GM23248 (cell line): ENCODE results near the gene MYCBP2. TPM values are rescaled to one million over a fixed set of nuclear protein-coding genes. Genes with fewer than 3 reads are reported as not detected.

Experiments
- DNase-seq: peaks from one replicate; pipeline ENCODE4 v3.0.0-alpha.2; 2015
- H2AFZ ChIP-seq: fragments of 200-600 bp; sonication (generic); 2 replicates; pipeline ENCODE4 v1.6.1; 2016; ENCODE audit warnings: antibody characterized with exemption
- H3F3A ChIP-seq: fragments of 200-600 bp; sonication (generic); 2 replicates; pipeline ENCODE4 v1.6.1; 2016; ENCODE audit warnings: mild to moderate bottlenecking, antibody characterized with exemption, mixed run types; ENCODE audit not compliant: insufficient read depth
- H3K27ac ChIP-seq: fragments of 200-600 bp; sonication (generic); 2 replicates; pipeline ENCODE4 v1.5.1; 2016; ENCODE audit warnings: mild to moderate bottlenecking
- H3K27me3 ChIP-seq: fragments of 200-600 bp; sonication (generic); replicated peaks from 2 replicates; pipeline ENCODE4 v1.6.1; 2016; ENCODE audit warnings: mild to moderate bottlenecking; ENCODE audit not compliant: insufficient read depth
- H3K36me3 ChIP-seq: fragments of 200-600 bp; sonication (generic); 2 replicates; pipeline ENCODE4 v1.6.1; 2016; ENCODE audit warnings: low read depth, mild to moderate bottlenecking
- H3K4me1 ChIP-seq: fragments of 200-600 bp; sonication (generic); 2 replicates; pipeline ENCODE4 v1.6.1; 2016; ENCODE audit warnings: mild to moderate bottlenecking; ENCODE audit not compliant: insufficient read depth
- H3K4me2 ChIP-seq: fragments of 200-600 bp; sonication (generic); one replicate; pipeline ENCODE4 v1.6.1; 2016; ENCODE audit warnings: mild to moderate bottlenecking; ENCODE audit not compliant: unreplicated experiment
- H3K4me3 ChIP-seq: fragments of 200-600 bp; sonication (generic); 2 replicates; pipeline ENCODE4 v1.5.1; 2016; ENCODE audit warnings: mild to moderate bottlenecking
- H3K79me2 ChIP-seq: fragments of 200-600 bp; sonication (generic); 2 replicates; pipeline ENCODE4 v1.6.1; 2016; ENCODE audit warnings: mild to moderate bottlenecking; ENCODE audit not compliant: insufficient read depth
- H3K9ac ChIP-seq: fragments of 200-600 bp; sonication (generic); 2 replicates; pipeline ENCODE4 v1.6.1; 2016; ENCODE audit warnings: mild to moderate bottlenecking
- H3K9me2 ChIP-seq: fragments of 200-600 bp; sonication (generic); 2 replicates; pipeline ENCODE4 v1.6.1; 2016; ENCODE audit warnings: mixed run types, mild to moderate bottlenecking, moderate library complexity; ENCODE audit not compliant: insufficient read depth
- H3K9me3 ChIP-seq: fragments of 200-600 bp; sonication (generic); one replicate; pipeline ENCODE4 v1.6.1; 2017; ENCODE audit warnings: low read depth
- H4K20me1 ChIP-seq: fragments of 200-600 bp; sonication (generic); 2 replicates; pipeline ENCODE4 v1.6.0; 2016; ENCODE audit not compliant: insufficient read depth
- EZH2 ChIP-seq: fragments of 200-600 bp; sonication (generic); IDR thresholded peaks from 2 replicates; pipeline ENCODE4 v1.6.1; 2018; ENCODE audit warnings: antibody characterized with exemption, mild to moderate bottlenecking; ENCODE audit not compliant: insufficient read depth, poor library complexity, severe bottlenecking
- EZH2phosphoT487 ChIP-seq: fragments of 200-600 bp; sonication (generic); IDR thresholded peaks from 2 replicates; pipeline ENCODE4 v1.6.1; 2018; ENCODE audit warnings: antibody characterized with exemption, moderate library complexity, mild to moderate bottlenecking, low read depth; ENCODE audit not compliant: insufficient read depth
- WGBS, 2 experiments: methylation state at CpG; one replicate each; pipeline ENCODE4 v1.1.6; 2015 to 2017; ENCODE audit warnings: low lambda C conversion rate in 2 of 2, low coverage in 1 of 2; ENCODE audit errors: missing lambda C conversion rate in 2 of 2; 5-methylcytosine and 5-hydroxymethylcytosine counted together
- in situ Hi-C: fragments of 300-500 bp; cut with MboI; formaldehyde crosslinking; loops from 2 replicates; pipeline ENCODE4 v1.15.0; 2020
- polyA plus RNA-seq: library from polyadenylated mRNA; unstranded; fragments of >200 nt; fragmentation: Nextera tagmentation; extraction: Ambion mirVana; gene quantifications from 2 replicates; pipeline ENCODE4 v1.2.1, GENCODE V29; 2016
- total RNA-seq: library from RNA; depleted of rRNA; stranded (reverse); fragments of >200 nt; shearing (Covaris generic); gene quantifications from 2 replicates; pipeline ENCODE4 v1.2.3, GENCODE V29; 2014

MYCBP2 gene
- total and polyA plus RNA-seq, 2 experiments from 2014 or later, result 27.4 to 61.8 TPM

- Histone ChIP-seq H3K4me2 (no peak overlapping the region), H3K9ac (no peak overlapping the region), H3K27me3 (no peaks in the 10 kb centered on the region), H3K4me3 (no peak overlapping the region), H3K9me3 (no peaks in the 10 kb centered on the region), H3K4me1 (no peaks in the 10 kb centered on the region), H4K20me1 (no peaks in the 10 kb centered on the region), H3F3A (no peaks in the 10 kb centered on the region), H3K27ac (no peak overlapping the region), H3K79me2 (no peaks in the 10 kb centered on the region), H3K36me3 (peaks cover 27% of the 10 kb centered on the region), H3K9me2 (no peaks in the 10 kb centered on the region), H2AFZ (no peak overlapping the region)
- 77 to 81% methylated on average over 4 of the region's 4 CpGs for WGBS, 2 experiments
- in situ Hi-C loops, result no loop called here
- TF ChIP-seq EZH2 (no peak), EZH2phosphoT487 (no peak)
- DNase-seq, result no peak
Observed at GRCh38 chr13:77196052-77196618, 130.8 kb downstream of the MYCBP2 start.

GRCh38 chr13:77190349-77190958 lies 136.4 kb downstream of the MYCBP2 start:
- no peaks in the 10 kb centered on the region for H3K27me3 ChIP-seq
- H2AFZ ChIP-seq, result no peak overlapping the region
- in situ Hi-C loops, result no loop called here
- DNase-seq, result no peak
- H4K20me1 ChIP-seq, result no peaks in the 10 kb centered on the region
- TF ChIP-seq EZH2 (no peak), EZH2phosphoT487 (no peak)
- H3F3A ChIP-seq, result no peaks in the 10 kb centered on the region
- H3K27ac ChIP-seq, result no peak overlapping the region
- WGBS, 2 experiments, result 59 to 69% methylated on average over 1 of the region's 1 CpG
- H3K36me3 ChIP-seq, result peaks cover 44% of the 10 kb centered on the region
- no peaks in the 10 kb centered on the region for H3K9me2 ChIP-seq
- H3K79me2 ChIP-seq, result no peaks in the 10 kb centered on the region
- H3K9ac ChIP-seq, result no peak overlapping the region
- H3K4me1 ChIP-seq, result no peaks in the 10 kb centered on the region
- H3K4me3 ChIP-seq, result no peak overlapping the region
- H3K9me3 ChIP-seq, result no peaks in the 10 kb centered on the region
- H3K4me2 ChIP-seq, result no peak overlapping the region

GRCh38 chr13:77185721-77186120 lies 141.2 kb downstream of the MYCBP2 start:
- in situ Hi-C loops, result no loop called here
- Histone ChIP-seq H3K79me2 (no peaks in the 10 kb centered on the region), H3K4me2 (no peak overlapping the region), H3F3A (no peaks in the 10 kb centered on the region), H3K9me2 (no peaks in the 10 kb centered on the region), H4K20me1 (no peaks in the 10 kb centered on the region), H3K36me3 (peaks cover 45% of the 10 kb centered on the region), H3K4me1 (no peaks in the 10 kb centered on the region), H3K4me3 (no peak overlapping the region), H3K27me3 (no peaks in the 10 kb centered on the region), H3K9ac (no peak overlapping the region), H3K9me3 (no peaks in the 10 kb centered on the region), H2AFZ (no peak overlapping the region), H3K27ac (no peak overlapping the region)
- TF ChIP-seq EZH2phosphoT487 (no peak), EZH2 (no peak)
- DNase-seq, result no peak
- WGBS, 2 experiments, result 97 to 98% methylated on average over 3 of the region's 3 CpGs

- H3K4me2 ChIP-seq, result no peak overlapping the region
- H3K27ac ChIP-seq, result no peak overlapping the region
- no peak overlapping the region for H2AFZ ChIP-seq
- H3F3A ChIP-seq, result no peaks in the 10 kb centered on the region
- WGBS, 2 experiments, result 98 to 100% methylated on average over 2 of the region's 2 CpGs
- no peaks in the 10 kb centered on the region for H4K20me1 ChIP-seq
- H3K4me3 ChIP-seq, result no peak overlapping the region
- H3K36me3 ChIP-seq, result peaks cover 56% of the 10 kb centered on the region
- no peaks in the 10 kb centered on the region for H3K9me3 ChIP-seq
- no peak for DNase-seq
- no peaks in the 10 kb centered on the region for H3K4me1 ChIP-seq
- no peak overlapping the region for H3K9ac ChIP-seq
- TF ChIP-seq EZH2phosphoT487, result no peak
- no peak for TF ChIP-seq EZH2
- no peaks in the 10 kb centered on the region for H3K9me2 ChIP-seq
- H3K27me3 ChIP-seq, result no peaks in the 10 kb centered on the region
- H3K79me2 ChIP-seq, result no peaks in the 10 kb centered on the region
- in situ Hi-C loops, result no loop called here
Observed at GRCh38 chr13:77184455-77184854, 142.4 kb downstream of the MYCBP2 start.
